ENCODE results near the gene DPP3.
"Not testable (repeated sequence)": the region's sequence is repeated elsewhere in the genome, so short reads cannot be mapped to it uniquely, and the experiment has no call there.

The DPP3 gene

GRCh38 chr11:66543263-66544107 is 63.3 kb downstream of the DPP3 start:
- Histone ChIP-seq H3K4me2 (ENCODE audit: insufficient read depth, low read length, poor library complexity, severe bottlenecking) (no peak overlapping the region), H3K4ac (ENCODE audit: low read length) (no peak overlapping the region), H3K18ac (ENCODE audit: low read length) (peak overlapping the region; percentile 32), H3K4me3 (ENCODE audit: low read length in 2 of 2) (peak overlapping the region in 1 of 2 donors; percentile 4), H3K9me3 (replicated peaks in 1 of 2; ENCODE audit: control insufficient read depth in 2 of 2, insufficient read depth in 1 of 2, low read depth in 1 of 2, low read length in 2 of 2) (no peaks in the 10 kb centered on the region), H2AFZ (ENCODE audit: low read length) (peak overlapping the region; percentile 83), H3K4me1 (ENCODE audit: control insufficient read depth in 2 of 2, insufficient read depth in 1 of 2, low read depth in 1 of 2, low read length in 2 of 2) (peaks cover 19 to 28% of the 10 kb centered on the region in 2 donors), H2BK5ac (ENCODE audit: low read length) (peak overlapping the region; percentile 8), H3K14ac (ENCODE audit: low read length) (no peak overlapping the region), H3K79me1 (ENCODE audit: low read depth, low read length) (no peaks in the 10 kb centered on the region), H4K8ac (ENCODE audit: low read depth, low read length) (no peak overlapping the region), H2BK120ac (ENCODE audit: low read depth, low read length) (no peak overlapping the region), H3K23ac (ENCODE audit: low read depth, low read length, poor library complexity) (no peak overlapping the region), H3K27me3 (ENCODE audit: control insufficient read depth in 3 of 3, insufficient read depth in 3 of 3, low read depth in 1 of 3, low read length in 3 of 3) (no peaks in the 10 kb centered on the region), H3K36me3 (replicated peaks in 1 of 2; ENCODE audit: control insufficient read depth in 2 of 2, insufficient read depth in 2 of 2, low read length in 2 of 2) (peaks cover 9 to 16% of the 10 kb centered on the region in 2 donors), H2AK5ac (ENCODE audit: low read depth, low read length) (peak overlapping the region; percentile 67), H3K27ac (replicated peaks; ENCODE audit: low read length) (no peak overlapping the region), H3K9ac (ENCODE audit: low read depth, low read length, poor library complexity) (peak overlapping the region; percentile 70), H4K91ac (ENCODE audit: low read depth, low read length, poor library complexity) (no peak overlapping the region), H2BK15ac (ENCODE audit: low read length) (no peak overlapping the region), H2BK12ac (ENCODE audit: low read length) (peak overlapping the region; percentile 4)
- WGBS, 2 donors (ENCODE audit: extremely low coverage in 2 of 2, insufficient read length in 2 of 2, insufficient replicate concordance in 1 of 2): no CpG with 5 or more reads among the region's 26 CpGs
- no peak for DNase-seq (ENCODE audit: low spot score)

DNA sequence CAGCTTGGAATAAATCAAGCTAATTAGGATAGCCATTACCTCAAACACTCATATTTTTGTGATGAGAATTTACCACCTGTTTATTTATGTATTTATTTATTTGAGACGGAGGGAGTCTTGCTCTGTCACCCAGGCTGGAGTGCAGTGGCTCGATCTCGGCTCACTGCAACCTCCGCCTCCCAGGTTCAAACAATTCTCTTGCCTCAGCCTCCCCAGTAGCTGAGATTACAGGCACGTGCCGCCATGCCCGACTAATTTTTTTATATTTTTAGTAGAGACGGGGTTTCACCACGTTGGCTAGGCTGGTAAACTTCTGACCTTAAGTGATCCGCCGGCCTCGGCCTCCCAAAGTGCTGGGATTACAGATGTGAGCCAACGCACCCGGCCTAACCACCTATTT is 64.7 kb downstream of the DPP3 start:
- no CpG with 5 or more reads among the region's 14 CpGs for WGBS, 2 donors (ENCODE audit: extremely low coverage in 2 of 2, insufficient read length in 2 of 2, insufficient replicate concordance in 1 of 2)
- H3K36me3 ChIP-seq (replicated peaks in 1 of 2; ENCODE audit: control insufficient read depth in 2 of 2, insufficient read depth in 2 of 2, low read length in 2 of 2): peaks cover 7 to 16% of the 10 kb centered on the region in 2 donors
- not testable (repeated sequence) for DNase-seq (ENCODE audit: low spot score)

DNA sequence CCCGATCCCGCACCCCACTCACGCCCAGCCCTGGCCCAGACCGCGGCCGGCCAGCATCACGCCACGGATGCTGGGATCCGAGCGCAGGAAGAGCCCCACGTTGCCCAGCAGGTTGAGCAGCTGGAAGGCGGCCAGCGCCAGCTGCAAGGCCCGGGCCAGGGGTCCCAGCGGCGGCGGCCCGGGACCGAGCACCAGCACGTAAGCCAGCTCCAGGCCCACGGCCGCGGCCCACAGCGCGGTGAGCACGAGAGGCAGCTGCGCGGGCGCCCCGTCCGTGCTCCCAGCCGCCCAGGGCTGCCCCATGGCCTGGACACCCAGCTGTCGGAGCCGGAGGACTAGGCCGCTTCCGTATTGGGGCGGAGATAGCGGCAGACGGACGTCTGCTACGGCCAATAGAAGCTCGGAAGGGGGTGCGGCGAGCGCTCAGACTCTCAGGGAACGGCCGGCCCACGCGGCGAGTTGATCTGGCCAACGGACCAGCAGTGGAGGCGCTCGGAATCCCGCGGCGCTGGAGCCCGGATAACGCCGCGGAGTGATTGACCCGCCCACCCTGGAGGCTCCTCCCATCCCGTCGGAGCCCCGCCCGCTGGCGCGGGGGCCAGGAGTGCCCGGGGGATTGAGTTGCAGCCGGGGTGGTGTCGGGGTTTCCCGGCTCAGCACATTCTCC is 65.6 kb downstream of the DPP3 start, which contains the start of gene ZDHHC24:
TSS of gene ZDHHC24 (minus strand) at position 348 of the 667 bp plus-strand sequence. CDS start at position 303, 45 bp downstream.
- H2BK120ac ChIP-seq (ENCODE audit: low read depth, low read length): peak within 1 kb of the TSS; percentile 53
- no peaks in the 10 kb centered on the region for H3K9me3 ChIP-seq (replicated peaks in 1 of 2; ENCODE audit: control insufficient read depth in 2 of 2, insufficient read depth in 1 of 2, low read depth in 1 of 2, low read length in 2 of 2)
- H2BK5ac ChIP-seq (ENCODE audit: low read length): peak within 1 kb of the TSS; percentile 90
- H3K23ac ChIP-seq (ENCODE audit: low read depth, low read length, poor library complexity): peak within 1 kb of the TSS; percentile 82
- peak within 1 kb of the TSS; percentile 93 for H3K4me2 ChIP-seq (ENCODE audit: insufficient read depth, low read length, poor library complexity, severe bottlenecking)
- H3K4me3 ChIP-seq (ENCODE audit: low read length in 2 of 2): peak within 1 kb of the TSS; percentile 86 to 87
- peak within 1 kb of the TSS; percentile 96 for H3K9ac ChIP-seq (ENCODE audit: low read depth, low read length, poor library complexity)
- H3K27me3 ChIP-seq (ENCODE audit: control insufficient read depth in 3 of 3, insufficient read depth in 3 of 3, low read depth in 1 of 3, low read length in 3 of 3): no peaks in the 10 kb centered on the region
- no peaks in the 10 kb centered on the region for H3K79me1 ChIP-seq (ENCODE audit: low read depth, low read length)
- H4K91ac ChIP-seq (ENCODE audit: low read depth, low read length, poor library complexity): no peak within 1 kb of the TSS
- peak within 1 kb of the TSS; percentile 59 for H3K14ac ChIP-seq (ENCODE audit: low read length)
- peak; percentile 97 for DNase-seq (ENCODE audit: low spot score)
- H3K4me1 ChIP-seq (ENCODE audit: control insufficient read depth in 2 of 2, insufficient read depth in 1 of 2, low read depth in 1 of 2, low read length in 2 of 2): peaks cover 19 to 29% of the 10 kb centered on the region in 2 donors
- H2BK12ac ChIP-seq (ENCODE audit: low read length): no peak within 1 kb of the TSS
- peak within 1 kb of the TSS; percentile 95 for H3K18ac ChIP-seq (ENCODE audit: low read length)
- no peak within 1 kb of the TSS for H4K8ac ChIP-seq (ENCODE audit: low read depth, low read length)
- H3K4ac ChIP-seq (ENCODE audit: low read length): no peak within 1 kb of the TSS
- H2BK15ac ChIP-seq (ENCODE audit: low read length): peak within 1 kb of the TSS; percentile 94
- peak within 1 kb of the TSS; percentile 78 for H2AK5ac ChIP-seq (ENCODE audit: low read depth, low read length)
- peak within 1 kb of the TSS; percentile 67 for H3K27ac ChIP-seq (replicated peaks; ENCODE audit: low read length)
- peak within 1 kb of the TSS; percentile 97 for H2AFZ ChIP-seq (ENCODE audit: low read length)
- peaks cover 7 to 16% of the 10 kb centered on the region in 2 donors for H3K36me3 ChIP-seq (replicated peaks in 1 of 2; ENCODE audit: control insufficient read depth in 2 of 2, insufficient read depth in 2 of 2, low read length in 2 of 2)
- no CpG with 5 or more reads among the region's 71 CpGs for WGBS, 2 donors (ENCODE audit: extremely low coverage in 2 of 2, insufficient read length in 2 of 2, insufficient replicate concordance in 1 of 2)

More for the DNA sequence above, 64.7 kb downstream of the DPP3 start:
- not testable (repeated sequence) for H3K23ac ChIP-seq (ENCODE audit: low read depth, low read length, poor library complexity); H2BK15ac ChIP-seq (ENCODE audit: low read length); H3K27ac ChIP-seq (replicated peaks; ENCODE audit: low read length); H4K91ac ChIP-seq (ENCODE audit: low read depth, low read length, poor library complexity); H4K8ac ChIP-seq (ENCODE audit: low read depth, low read length); H3K27me3 ChIP-seq (ENCODE audit: control insufficient read depth in 3 of 3, insufficient read depth in 3 of 3, low read depth in 1 of 3, low read length in 3 of 3); H2AK5ac ChIP-seq (ENCODE audit: low read depth, low read length); H3K4ac ChIP-seq (ENCODE audit: low read length); H2BK5ac ChIP-seq (ENCODE audit: low read length); H3K9ac ChIP-seq (ENCODE audit: low read depth, low read length, poor library complexity); H2BK12ac ChIP-seq (ENCODE audit: low read length); H3K79me1 ChIP-seq (ENCODE audit: low read depth, low read length); H3K9me3 ChIP-seq (replicated peaks in 1 of 2; ENCODE audit: control insufficient read depth in 2 of 2, insufficient read depth in 1 of 2, low read depth in 1 of 2, low read length in 2 of 2); H3K14ac ChIP-seq (ENCODE audit: low read length); H2BK120ac ChIP-seq (ENCODE audit: low read depth, low read length); H3K18ac ChIP-seq (ENCODE audit: low read length)
- Histone ChIP-seq H2AFZ (ENCODE audit: low read length) (peak overlapping the region; percentile 97), H3K4me2 (ENCODE audit: insufficient read depth, low read length, poor library complexity, severe bottlenecking) (peak overlapping the region; percentile 93), H3K4me1 (ENCODE audit: control insufficient read depth in 2 of 2, insufficient read depth in 1 of 2, low read depth in 1 of 2, low read length in 2 of 2) (peaks cover 19 to 31% of the 10 kb centered on the region in 2 donors), H3K4me3 (ENCODE audit: low read length in 2 of 2) (peak overlapping the region in 1 of 2 donors; percentile 86)
